GM10248 (cell line): Measurements from ENCODE around the gene LRP10.

Source experiments
- CTCF ChIA-PET: fragments of 300-600 bp; sonication (Branson Sonifier 250); formaldehyde crosslinking; extraction: SDS; loops from one replicate; lab custom pipeline; 2021; ENCODE audit warnings: antibody characterized with exemption; lab: Yijun Ruan, JAX
- POLR2A ChIA-PET: fragments of 350-650 bp; sonication (Branson Sonifier 250); formaldehyde crosslinking; extraction: SDS; loops from one replicate; lab custom pipeline; 2020; ENCODE audit warnings: antibody characterized with exemption; lab: Yijun Ruan, JAX
- DNase-seq: peaks from one replicate; pipeline ENCODE4 v3.0.0; 2012; ENCODE audit errors: extremely low spot score
- CTCF ChIP-seq: IDR thresholded peaks from 2 replicates; pipeline ENCODE4 v1.5.1; 2012; ENCODE audit warnings: mild to moderate bottlenecking, low read depth; ENCODE audit errors: extremely low read depth, missing control alignments, control extremely low read depth

The LRP10 gene

GRCh38 chr14:22886500-22887259 is 15.1 kb downstream of the LRP10 start:
- ChIA-PET POLR2A (interaction anchor here (0.6 to 1.5 kb wide), 4 partner anchors 9 to 121 kb away, joined by 3 to 6 read pairs (median 4); no protein-coding TSS in a partner anchor), CTCF (interaction anchor here (0.8 to 12.3 kb wide), 15 partner anchors 9 to 331 kb away, joined by 3 to 196 read pairs (median 3); partner anchors contain the start of genes LRP10 and OXA1L)
- TF ChIP-seq CTCF, result peak; percentile 40
- DNase-seq, result peak; percentile 89

DNA sequence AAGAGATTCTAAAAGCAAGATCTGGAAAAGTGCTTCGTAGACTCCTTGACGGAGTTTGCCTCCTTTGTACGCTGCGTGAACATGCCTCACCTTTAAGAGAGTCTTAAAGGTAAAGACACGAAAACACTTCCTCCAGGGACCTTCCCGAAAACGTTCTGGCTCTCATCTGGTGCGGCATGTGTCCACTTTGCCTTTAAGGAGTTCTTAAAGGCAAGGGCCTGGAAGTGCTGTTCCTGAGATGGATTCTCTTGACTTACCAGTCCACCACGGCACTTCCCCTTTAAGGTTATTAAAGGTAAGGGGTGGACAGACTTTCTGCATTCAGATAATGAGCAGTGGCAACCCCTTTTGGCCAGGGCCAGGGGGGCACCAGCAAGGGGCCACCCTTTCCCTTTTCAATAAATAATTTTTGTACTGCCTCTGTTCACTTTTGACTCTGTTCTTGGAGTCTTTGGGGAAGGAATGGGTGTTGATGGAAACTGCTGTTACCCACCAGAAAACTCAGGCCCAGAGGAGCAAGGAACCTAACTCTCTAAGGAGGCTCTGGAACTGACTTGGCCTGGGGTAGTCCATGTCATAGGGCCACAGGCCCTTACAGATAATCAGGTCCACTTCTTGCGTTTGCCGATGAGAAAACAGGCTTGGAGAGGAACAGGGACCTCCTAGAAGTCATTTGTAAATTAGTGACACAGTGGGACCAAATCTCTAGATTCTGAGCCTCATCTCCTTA is 15.9 kb downstream of the LRP10 start:
- POLR2A ChIA-PET, result interaction anchor here (0.6 to 1.5 kb wide), 2 partner anchors 121 to 204 kb away, joined by 3 to 4 read pairs; partner anchors contain the start of gene OXA1L
- peak; percentile 71 for DNase-seq
- CTCF ChIA-PET, result interaction anchor here (0.9 to 12.3 kb wide), 13 partner anchors 9 to 331 kb away, joined by 3 to 196 read pairs (median 7); partner anchors contain the start of genes LRP10 and RBM23
- TF ChIP-seq CTCF, result no peak

DNA sequence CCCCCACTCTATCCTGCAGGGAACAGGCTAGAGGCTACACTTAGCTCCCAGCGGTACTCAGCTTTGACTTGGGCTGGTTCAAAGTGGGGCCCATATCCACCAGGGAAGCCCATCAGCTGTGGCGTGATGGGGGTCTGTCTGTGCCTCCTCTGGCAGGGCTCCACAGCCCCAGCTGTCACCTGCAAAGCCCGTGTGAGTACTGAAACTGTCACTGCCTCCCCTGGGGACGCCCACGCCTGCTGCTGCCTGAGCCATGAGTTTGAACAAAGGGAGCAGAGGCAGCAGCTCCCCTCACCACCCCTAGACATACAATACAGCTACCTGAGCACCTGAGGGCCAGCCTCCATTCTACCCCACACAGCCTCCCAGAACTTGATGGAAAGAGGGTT is 16.4 kb downstream of the LRP10 start:
- CTCF ChIA-PET, result interaction anchor here (0.9 to 12.3 kb wide), 12 partner anchors 8 to 331 kb away, joined by 3 to 196 read pairs (median 6); partner anchors contain the start of genes LRP10 and RBM23
- POLR2A ChIA-PET, result interaction anchor here (0.6 to 1.9 kb wide), 5 partner anchors 14 to 332 kb away, joined by 3 to 6 read pairs (median 4); partner anchors contain the start of gene OXA1L
- no peak for TF ChIP-seq CTCF
- DNase-seq, result peak; percentile 72

- TF ChIP-seq CTCF, result no peak
- ChIA-PET CTCF (interaction anchor here (0.9 to 12.3 kb wide), 14 partner anchors 8 to 332 kb away, joined by 3 to 196 read pairs (median 4); partner anchors contain the start of genes LRP10 and RBM23), POLR2A (interaction anchor here (0.6 to 1.9 kb wide), 5 partner anchors 13 to 333 kb away, joined by 3 to 6 read pairs (median 4); partner anchors contain the start of gene OXA1L)
- DNase-seq, result no peak
Measured at GRCh38 chr14:22888662-22889061, 17.1 kb downstream of the LRP10 start.

GRCh38 chr14:22890416-22890815 is 18.9 kb downstream of the LRP10 start:
- ChIA-PET POLR2A (no interaction called here), CTCF (interaction anchor here (1.0 to 12.3 kb wide), 9 partner anchors 8 to 319 kb away, joined by 3 to 196 read pairs (median 5); partner anchors contain the start of genes LRP10, PRMT5 and REM2)
- TF ChIP-seq CTCF, result no peak
- DNase-seq, result no peak

GRCh38 chr14:22892488-22892887 is 20.9 kb downstream of the LRP10 start:
- POLR2A ChIA-PET, result no interaction called here
- TF ChIP-seq CTCF, result no peak
- no peak for DNase-seq
- CTCF ChIA-PET, result interaction anchor here (1.0 to 2.0 kb wide), 7 partner anchors 9 to 336 kb away, joined by 3 to 6 read pairs (median 4); partner anchors contain the start of gene REM2
